ENCODE results near the gene SAMD10.
"Not testable (repeated sequence)": the region's sequence is repeated elsewhere in the genome, so short reads cannot be mapped to it uniquely, and the experiment has no call there.

Gene SAMD10

DNA sequence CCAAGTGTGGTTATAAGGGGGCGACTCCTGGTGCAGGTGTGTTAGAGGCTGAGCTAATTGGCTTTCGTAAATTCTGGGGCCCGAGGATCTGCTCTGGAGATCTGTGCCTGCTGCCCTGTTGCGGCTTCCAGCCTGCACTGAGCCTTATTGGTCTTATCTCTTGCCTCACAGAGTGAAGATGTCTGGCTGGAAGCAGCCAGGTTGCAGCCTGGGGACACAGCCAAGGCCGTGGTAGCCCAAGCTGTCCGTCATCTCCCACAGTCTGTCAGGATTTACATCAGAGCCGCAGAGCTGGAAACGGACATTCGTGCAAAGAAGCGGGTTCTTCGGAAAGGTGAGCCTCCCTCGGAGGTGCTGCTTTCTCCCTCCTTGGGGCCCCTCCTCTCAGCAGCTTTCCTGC is 21.5 kb upstream of the SAMD10 start:
- peak; percentile 67 for DNase-seq

DNA sequence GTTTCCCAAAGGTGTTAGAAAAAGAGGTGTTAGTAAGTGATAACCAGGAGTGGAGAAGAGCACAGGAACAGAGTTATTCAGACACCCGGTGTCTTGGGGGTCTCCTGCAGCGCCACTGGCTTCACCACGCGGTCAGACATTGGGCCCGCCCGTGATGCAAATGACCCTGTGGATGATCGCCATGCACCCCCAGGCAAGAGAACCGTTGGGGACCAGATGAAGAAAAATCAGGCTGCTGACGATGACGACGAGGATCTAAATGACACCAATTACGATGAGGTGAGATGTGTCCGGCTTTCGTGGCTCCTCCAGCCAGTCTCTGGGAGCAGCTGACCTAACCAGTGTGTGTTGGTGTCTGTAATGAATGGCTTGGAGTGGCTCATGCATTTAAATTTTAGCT is 3.5 kb upstream of the SAMD10 start:
- no peak for DNase-seq

DNA sequence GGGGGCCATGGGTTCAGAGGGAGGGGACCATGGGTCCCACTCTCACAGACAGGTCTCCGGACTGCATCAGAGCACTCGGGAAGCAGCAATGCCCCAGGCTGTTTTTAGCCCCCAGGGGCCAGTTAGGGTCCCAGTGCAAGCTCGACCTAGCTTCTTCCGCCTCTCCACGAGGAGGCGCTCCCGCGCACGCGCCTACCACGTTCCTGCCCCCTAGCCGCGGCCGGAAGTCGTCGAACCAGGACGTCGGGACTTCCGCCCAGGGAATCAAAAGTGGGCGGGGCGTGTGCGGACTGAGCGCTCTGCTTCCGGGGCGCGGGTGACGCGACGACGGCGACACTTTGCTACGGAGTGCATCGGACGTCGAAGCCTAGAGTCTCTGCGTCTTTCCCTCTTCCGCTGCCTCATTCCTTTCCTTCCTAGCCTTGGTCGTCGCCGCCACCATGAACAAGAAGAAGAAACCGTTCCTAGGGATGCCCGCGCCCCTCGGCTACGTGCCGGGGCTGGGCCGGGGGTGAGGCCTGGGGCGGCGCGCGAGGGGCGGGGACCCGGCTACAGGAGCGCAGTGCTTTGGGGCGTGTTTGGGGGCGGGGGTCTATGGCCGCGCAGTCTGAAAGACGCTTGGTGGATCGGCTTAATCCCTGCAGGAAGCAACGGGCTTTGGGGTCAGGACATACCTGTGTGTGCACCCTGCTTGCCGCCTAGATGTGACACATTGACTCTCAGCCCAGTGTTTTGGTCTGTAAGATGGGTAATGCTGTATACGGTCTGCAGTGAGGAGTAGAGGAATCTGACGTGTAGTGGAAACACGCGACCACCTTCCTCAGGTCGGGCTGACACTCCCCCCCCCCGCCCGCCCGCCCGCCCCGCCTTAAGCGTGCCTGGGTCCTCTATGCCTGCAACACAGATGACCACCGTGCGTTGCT is 1.6 kb upstream of the SAMD10 start, which contains the start of gene PRPF6:
Gene PRPF6, plus strand, starts transcription at position 327 of the 923 bp plus-strand sequence. Its CDS starts 114 bp downstream, at position 441.
- DNase-seq = peak; percentile 99

DNA sequence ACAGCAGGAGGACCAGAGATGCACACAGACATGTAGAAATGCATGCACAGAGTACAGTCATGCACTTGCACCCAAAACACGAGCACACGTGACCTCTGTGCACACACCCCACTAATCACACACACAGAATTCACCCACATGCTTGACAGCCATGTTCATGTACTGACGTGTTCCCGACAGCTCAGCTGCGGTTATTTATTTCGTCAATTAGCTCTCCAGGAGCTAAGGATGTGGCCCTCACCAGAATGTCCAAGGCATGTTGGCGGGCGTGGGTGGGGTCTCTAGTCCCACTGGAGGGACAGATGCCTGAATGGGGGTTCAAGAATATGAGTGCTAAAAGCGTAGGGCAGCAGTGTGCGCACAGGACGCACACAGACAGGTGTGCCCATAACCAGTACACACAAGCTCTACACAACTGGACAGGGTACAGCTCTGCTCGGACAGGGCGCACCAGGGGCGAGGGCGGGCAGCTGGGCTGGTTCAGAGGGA is 919 bp upstream of the SAMD10 start:
- DNase-seq = no peak

DNA sequence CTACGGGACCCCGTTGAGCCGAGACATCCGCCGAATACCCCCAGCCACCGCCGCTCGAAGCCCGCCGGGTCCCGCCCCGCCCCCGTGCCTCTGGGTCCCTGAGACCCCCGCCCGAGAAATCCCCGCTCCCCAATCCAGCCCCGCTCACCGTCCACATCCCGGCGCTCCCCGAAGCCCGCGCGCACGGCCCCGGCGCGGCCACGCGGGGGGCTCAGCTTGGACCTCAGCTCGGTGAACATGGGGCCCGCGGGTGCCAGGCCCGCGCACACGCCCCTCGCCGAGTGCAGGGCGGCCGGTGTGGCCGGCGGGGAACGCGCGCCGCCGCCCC is 249 bp downstream of the SAMD10 start:
- DNase-seq = no peak

DNA sequence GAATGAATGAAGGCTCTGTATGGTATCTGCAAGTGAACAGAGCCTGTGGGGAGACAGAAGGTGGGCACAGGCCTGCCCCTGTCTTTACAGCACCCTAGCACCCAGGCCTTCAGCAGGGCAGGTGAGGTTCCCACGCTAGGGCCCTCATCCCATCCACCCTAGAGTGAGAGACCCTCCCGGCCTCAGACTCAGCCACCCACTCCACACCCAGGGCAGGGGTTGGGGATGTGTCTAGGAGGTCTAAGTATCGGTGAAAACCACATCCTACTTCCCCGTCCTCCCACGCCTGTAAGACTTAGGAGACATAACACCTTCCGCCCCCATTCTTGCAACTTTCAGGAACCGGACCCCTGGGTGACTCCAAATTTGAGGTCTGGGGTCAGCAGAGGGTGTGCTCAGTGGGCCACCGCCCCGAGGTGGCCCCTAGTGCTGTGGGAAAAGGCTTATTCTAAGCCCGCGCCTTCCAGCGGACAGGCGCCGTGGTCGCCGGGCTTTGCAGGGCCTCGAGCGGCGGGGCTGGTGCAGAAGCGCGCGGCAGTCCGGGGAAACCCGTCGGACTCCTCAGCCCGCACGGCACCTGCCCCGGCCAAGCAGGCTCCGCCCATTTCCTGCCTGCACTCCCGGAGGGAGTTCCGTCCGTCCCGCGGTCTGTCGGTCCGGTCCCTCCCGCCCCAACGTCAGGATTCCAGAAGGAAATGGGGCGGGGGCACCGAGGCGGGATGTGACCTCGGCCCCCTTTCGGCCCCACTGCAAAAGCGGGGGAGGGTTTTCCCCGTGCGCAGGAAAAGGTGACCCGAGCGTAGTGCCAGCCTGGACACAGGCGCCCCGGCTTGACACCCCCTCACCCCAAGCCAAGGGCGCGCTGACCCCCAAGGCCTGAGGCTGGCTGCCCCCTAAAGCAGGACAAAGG is 868 bp downstream of the SAMD10 start:
- no peak for DNase-seq

DNA sequence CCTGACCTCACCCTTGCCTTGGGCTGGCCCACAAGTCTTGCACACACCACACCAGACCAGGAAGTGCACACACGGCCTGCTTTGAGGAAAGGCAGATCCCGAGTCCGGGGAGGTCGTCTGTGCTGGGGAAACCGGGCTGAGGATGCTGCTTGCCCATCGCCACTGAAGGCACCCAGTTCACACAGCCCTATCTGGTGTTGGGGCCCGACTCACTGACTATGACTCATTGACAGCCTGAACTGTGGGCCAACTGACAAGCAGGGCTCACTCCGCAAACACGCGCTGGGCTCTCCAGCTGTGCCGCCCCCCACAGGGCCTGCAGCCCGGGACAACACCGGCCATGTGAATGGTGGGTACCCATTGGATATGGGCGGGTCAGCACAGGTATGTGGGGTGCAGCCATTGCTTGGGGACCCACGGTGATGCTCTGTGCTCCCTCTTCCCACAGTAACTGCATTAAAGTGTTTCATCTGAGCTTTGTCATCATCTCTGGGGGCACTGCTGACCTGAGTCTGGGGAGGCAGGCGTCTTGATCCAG is 1.6 kb downstream of the SAMD10 start:
- DNase-seq = no peak

DNA sequence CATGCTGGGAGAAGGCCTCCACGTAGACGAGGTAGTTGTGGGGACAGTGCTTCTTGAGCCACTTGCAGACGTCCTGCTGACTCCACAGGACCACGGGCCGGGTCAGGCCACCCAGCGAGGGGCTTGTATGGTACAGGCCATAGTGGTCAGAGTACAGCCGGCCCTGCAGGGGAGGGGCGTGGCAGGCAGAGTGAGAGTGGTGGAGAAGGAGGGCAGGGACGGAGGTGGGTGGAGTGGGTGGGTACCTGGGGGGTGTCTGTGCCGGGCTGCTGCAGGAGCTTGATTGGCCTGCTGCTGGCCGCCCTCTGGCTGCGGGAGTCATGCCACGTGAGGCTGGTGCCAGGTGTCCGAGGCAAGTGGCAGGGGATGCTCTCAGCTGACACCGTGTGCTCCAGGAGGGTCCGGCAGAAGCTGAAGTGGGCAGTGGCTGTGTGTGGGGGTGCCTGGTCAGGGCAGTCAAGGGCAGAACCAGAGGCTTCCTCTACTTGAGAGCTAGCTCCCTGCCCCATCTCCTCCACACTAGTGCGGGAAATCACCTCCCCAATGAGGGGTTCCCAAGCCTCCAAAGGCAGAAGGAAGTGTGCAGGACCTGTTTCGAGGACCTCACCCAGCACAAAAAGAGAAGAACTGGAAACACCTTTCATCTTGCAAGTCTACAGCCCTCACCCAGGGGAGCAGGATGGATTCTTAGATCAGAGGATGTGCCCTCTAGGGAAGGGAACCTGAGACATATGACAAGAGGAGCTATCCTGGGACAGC is 2.3 kb downstream of the SAMD10 start:
- DNase-seq = no peak

DNA sequence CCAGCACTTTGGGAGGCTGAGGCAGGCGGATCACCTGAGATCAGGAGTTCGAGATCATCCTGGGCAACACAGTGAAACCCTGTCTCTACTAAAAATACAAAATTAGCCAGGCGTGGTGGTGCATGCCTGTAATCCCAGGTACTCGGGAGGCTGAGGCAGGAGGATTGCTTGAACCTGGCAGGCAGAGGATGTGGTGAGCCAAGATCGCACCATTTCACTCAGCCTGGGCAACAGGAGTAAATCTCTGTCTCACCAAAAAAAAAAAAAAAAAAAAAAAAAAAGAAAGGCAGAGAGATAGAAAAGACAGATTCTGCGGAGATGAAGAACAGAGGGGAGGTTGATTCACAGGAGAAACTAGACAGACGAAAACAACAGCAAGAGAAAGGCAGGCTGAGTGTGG is 2.9 kb downstream of the SAMD10 start:
- not testable (repeated sequence) for DNase-seq

DNA sequence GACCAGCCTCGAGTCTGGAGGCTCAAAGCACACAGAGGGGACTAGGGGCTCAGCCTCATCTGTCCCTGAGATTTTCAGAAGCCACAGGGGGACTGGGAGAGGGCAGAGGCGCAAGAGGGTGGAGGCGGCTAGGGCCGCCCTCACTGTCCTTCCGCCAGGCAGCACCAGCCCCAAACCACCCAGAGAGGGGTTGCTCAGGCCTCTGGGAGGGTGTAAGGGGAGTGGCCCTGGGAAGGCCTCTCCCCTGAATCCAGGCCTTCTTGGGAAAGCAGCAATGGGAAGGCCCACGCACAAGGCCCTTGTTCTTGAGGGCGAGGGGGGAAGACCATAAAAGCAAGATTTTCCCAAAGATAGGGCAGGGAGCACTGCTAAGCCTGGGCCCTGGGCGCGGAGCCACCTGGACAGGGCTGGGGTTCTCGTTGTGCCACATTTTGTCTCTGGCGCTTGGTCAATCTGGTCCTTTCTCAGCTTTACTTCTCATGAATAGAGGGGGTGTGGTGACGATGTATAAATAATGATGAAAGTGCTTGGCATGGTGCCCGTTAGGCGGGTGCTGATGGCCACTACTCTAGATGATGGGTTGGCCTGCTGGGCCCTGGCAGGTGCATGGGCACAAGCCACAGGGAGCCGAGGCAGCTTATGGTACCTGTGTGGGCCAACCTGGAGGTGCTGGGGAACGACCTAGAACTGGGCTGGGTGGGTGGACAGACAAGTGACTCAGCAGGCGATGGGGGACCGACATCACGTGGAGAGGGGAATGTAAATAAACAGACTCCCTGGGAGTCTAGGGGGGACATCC is 4.8 kb downstream of the SAMD10 start:
- DNase-seq = no peak

DNA sequence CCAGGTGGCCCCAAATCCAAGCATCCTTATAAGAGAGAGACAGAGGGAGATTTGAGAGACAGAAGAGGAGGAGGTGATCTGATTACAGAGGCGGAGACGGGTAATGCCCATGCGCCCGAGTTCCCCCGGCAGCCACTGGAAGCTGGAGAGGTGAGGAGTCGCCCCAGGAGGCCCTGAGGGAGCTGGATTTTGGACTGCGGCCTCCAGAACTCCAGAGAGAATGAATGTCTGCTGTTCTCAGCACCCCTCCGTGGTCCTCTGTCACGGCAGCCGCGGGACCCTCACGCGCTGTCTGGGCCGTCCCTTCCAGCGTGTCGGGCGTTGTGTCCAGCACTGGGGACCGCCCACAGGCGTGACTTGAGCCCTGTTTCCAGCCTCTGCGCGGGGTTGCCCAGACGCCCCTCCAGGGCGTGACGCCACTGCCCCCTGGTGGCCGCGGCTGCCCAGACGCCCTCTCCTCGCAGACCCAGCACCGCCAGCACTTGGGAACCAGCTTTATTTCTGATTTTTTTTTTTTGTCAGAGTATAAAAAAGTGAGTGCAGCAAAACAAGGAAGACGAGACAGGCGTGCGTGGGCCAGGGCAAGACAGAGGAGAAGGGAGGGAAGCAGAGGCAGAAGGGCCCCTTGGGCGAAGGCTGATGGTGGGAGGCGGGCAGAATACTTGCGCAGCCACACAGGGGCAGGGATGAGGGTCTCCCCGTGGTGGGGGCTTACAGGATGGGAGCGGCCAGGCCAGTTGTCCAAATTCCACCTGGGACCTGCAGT is 5.6 kb downstream of the SAMD10 start:
- DNase-seq = peak; percentile 77

DNA sequence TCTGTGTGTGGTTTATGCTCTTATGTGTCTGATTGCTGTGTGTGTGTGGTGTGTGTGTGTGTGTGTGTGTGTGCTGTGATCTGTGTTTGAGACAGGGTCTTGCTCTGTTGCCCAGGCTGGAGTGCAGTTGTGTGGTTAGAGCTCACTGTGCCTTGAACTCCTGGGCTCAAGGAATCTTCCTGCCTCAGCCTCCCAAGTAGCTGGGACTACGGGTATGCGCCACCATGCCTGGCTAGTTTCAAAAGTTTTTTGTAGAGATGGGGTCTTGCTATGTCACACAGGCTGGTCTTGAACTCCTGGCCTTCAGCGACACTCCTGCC is 6.3 kb downstream of the SAMD10 start:
- DNase-seq = no peak

DNA sequence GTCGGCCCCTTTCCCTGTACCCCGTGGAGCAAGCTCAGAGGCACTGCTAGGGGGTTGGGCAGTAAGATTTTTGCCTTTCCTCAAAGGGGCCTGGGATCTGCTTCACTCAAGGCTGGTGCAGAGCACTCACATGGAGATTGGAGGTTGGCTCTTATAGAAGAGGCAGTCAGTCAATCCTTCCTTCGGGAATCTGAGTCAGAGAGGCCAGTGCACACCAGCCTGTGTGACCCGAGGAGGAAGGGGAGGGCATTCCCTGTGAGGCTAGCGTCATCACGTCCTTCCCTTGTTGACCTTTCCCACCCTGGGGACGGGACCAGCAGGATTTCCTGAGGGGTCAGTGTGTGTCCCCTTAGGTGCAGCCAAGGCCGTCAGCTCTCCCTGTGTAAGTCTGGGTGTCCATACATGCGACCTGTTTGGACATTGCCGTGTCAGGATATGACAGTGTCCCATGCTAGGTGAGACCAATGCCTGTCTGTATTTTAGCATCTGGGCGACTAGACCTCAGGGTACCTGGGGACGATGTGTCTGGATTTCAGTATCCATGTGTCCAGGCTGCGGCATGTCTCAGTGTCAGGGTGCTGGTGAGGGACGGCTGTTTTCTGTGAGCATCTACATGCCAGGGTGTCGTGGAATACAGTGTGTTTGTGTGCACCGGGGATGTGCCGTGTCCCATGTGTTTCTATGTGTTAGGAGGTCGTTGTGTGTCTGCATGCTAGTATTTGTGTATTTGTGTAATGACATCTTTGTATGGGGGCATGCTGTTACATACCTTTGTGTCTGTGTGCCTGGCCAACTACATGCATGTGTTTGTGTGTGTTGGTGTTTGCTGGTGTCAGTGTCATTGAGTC is 6.9 kb downstream of the SAMD10 start:
- no peak for DNase-seq

DNA sequence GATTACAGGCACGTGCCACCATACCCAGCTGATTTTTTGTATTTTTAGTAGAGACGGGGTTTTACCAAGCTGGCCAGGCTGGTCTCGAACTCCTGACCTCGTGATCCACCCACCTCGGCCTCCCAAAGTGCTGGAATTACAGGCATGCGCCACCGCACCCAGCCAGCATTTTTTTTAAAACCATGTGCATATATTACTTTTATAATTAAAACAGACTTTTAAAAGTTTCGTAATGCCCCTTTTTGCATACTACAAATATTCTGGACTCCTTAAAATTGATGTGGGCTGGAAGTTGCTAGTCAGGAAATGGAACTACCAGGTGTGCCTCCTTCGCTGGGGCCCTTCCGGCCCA is 7.5 kb downstream of the SAMD10 start:
- DNase-seq = not testable (repeated sequence)

DNA sequence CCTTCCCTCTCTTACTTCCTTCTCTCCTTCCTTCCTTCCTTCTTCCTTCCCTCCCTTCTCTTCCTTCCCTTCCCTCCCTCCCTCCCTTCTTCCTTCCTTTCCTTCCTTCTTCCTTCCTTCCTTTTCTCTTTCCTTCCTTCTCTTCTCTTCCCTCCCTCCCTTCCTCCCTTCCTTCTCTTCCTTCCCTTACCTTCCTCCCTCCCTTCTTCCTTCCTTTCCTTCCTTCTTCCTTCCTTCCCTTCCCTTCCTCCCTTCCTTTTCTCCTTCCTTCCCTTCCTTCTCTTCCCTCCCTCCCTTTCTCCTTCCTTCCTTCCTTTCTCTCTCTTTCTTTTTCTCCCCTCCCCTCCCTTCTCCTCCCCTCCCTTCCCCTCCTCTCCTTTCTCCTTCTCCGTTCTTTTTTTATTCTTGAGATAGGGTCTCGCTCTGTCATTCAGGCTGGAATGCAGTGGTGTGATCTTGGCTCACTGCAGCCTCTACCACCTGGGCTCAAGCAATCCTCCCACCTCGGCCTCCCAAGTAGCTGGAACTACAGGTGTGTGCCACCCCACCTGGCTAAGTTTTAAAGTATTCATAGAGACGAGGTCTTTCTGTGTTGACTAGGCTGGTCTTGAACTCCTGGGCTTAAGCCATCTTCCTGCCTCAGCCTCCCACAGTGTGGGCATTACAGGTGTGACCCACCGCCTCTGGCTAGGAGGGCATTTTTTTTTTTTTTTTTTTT is 8.6 kb downstream of the SAMD10 start:
- no peak for DNase-seq

DNA sequence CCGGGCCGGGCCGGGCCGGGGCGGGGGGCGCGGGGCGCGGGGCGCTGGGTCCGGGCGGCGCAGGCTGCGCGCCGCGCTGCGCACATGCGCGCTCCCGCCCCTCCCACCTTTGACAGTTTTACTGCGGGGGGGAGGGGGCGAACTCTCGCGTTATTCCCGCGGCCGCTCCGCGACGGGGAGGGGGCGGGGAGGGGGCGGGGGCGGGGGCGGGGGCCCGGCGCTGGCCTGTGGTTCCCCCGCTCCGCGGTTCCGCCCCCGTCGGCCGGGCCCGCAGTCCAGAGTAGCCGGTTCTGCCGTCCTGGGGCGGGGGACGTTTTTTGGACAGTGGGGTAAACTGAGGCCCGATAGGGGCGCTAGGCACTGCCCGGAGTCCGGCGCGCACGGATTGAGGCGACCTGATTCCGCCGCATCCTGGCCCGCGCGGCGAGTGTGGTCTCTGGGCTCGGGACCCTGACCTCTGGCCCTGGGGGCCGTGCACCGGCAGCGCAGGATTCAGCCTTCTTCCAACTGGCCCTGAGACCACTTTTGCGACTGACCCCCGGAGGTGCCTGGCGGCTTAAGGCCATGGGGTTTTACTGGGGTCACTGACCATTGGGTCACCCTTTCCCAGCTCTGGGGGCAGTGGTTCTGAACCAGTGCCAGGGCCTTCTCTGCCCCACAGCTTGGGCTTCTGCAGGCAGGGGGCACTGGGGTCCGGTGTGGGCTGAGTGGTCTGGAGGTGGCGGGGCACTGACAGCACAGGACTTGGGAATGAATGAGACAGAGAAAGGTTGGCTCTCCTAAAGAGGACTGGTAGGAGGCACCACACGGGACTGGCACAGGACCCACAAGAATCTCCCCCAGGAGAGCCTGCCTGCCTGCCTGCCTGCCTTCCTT is 9.4 kb downstream of the SAMD10 start, which contains the start of gene ZNF512B:
Gene ZNF512B, minus strand, starts transcription at position 93 of the 876 bp plus-strand sequence. CDS start 1,980 bp downstream, outside the sequence.
- peak; percentile 64 for DNase-seq

DNA sequence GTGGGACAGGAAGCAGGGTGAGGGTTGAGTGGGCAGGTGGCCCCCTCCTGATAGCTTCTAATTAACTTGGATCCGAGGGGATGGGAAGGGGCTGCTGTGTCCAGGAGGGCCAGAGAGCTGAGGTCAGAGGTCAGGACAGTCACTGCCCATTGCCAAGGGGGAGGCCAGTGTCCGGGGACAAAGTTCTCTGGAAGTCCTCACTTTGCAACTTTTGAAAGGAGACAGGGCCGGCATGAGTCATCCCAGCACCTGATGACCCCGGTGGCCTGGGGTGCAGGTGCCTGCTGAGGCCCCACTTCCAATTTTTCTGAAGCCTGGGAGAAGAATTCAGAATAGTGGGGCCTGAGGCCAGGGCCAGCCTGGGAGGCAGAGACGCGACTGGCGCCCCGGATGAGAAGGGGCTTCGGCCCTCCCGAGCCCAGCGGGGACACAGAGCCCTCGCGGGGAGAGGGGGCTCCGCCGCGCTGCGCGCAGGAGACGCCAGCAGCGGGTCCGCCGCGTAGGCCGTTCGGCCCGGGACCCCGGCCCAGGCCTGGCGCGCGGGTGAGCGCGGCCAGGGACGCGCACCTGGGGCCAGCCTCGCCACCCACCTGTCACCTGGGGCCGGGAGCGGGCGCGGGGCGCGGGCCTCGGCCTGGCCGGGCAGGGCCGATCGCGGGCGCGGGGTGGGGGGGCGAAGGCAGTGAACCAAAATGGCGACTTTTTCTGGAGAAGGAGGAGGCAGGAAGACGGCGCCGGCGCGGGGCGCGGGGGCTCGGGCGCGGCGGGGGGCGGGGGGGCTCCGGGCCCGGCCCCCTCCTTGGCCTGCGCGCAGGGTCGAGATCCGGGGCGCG is 10.3 kb downstream of the SAMD10 start:
- peak; percentile 53 for DNase-seq

Data from NCI-H2171 treated with DMSO at 0.1 percent for 48 hours (cell line).